ENCODE data around the gene DOCK4.

DOCK4 gene

GRCh38 chr7:111676811-111677210 lies 529.4 kb downstream of the DOCK4 start:
- Histone ChIP-seq H3K4me1 (no peaks in the 10 kb centered on the region; the same call in none of the 2 replicates), H3K9me3 (no peaks in the 10 kb centered on the region), H3K27me3 (no peaks in the 10 kb centered on the region), H3K4me3 (ENCODE audit: low read depth, low read length) (no peak overlapping the region), H3K36me3 (no peaks in the 10 kb centered on the region)
- no peak for TF ChIP-seq CTCF (IDR thresholded peaks at IDR 0.05; ENCODE audit: low read depth, low read length)
- no peak for DNase-seq

Data from BE2C (cell line).